Osteoblast (primary cell): Measurements from ENCODE around the gene MAML2. TPM values are rescaled to one million over a fixed set of nuclear protein-coding genes. Genes with fewer than 3 reads are reported as not detected.

Source experiments
- DNase-seq: peaks from one replicate; pipeline ENCODE4 v3.0.0; 2011; ENCODE audit warnings: low spot score, mixed read lengths; ENCODE audit not compliant: insufficient read length; ENCODE audit errors: missing footprints
- H2AFZ ChIP-seq: 2 replicates; pipeline ENCODE4 v1.6.0; 2011; ENCODE audit warnings: mild to moderate bottlenecking, low read length
- H3K27ac ChIP-seq: 2 replicates; pipeline ENCODE4 v1.5.1; 2011; ENCODE audit warnings: mild to moderate bottlenecking, low read depth, low read length, moderate library complexity
- H3K27me3 ChIP-seq: 2 replicates; pipeline ENCODE4 v1.6.0; 2012; ENCODE audit warnings: mild to moderate bottlenecking, control low read depth, inconsistent platforms, low read length, moderate library complexity; ENCODE audit not compliant: insufficient read depth
- H3K36me3 ChIP-seq: 2 replicates; pipeline ENCODE4 v1.5.1; 2011; ENCODE audit warnings: mild to moderate bottlenecking, low read length, control low read depth, moderate library complexity; ENCODE audit not compliant: insufficient read depth
- H3K4me1 ChIP-seq: 2 replicates; pipeline ENCODE4 v1.5.1; 2011; ENCODE audit warnings: mild to moderate bottlenecking, low read length, control low read depth, moderate library complexity; ENCODE audit not compliant: insufficient read depth
- H3K4me2 ChIP-seq: 2 replicates; pipeline ENCODE4 v1.6.0; 2011; ENCODE audit warnings: mild to moderate bottlenecking, low read length; ENCODE audit not compliant: insufficient read depth
- H3K4me3 ChIP-seq: fragments of 200-600 bp; sonication (generic); 3 replicates; pipeline ENCODE4 v1.5.1; 2012; ENCODE audit warnings: mild to moderate bottlenecking, low read length, inconsistent platforms; ENCODE audit not compliant: insufficient read depth
- H3K79me2 ChIP-seq: 2 replicates; pipeline ENCODE4 v1.6.0; 2012; ENCODE audit warnings: mild to moderate bottlenecking, low read length, control low read depth, inconsistent platforms; ENCODE audit not compliant: insufficient read depth
- H3K9me3 ChIP-seq: 2 replicates; pipeline ENCODE4 v1.5.1; 2011; ENCODE audit warnings: low read depth, low read length, control low read depth
- H4K20me1 ChIP-seq: 2 replicates; pipeline ENCODE4 v1.6.0; 2012; ENCODE audit warnings: mild to moderate bottlenecking, low read length, control low read depth; ENCODE audit not compliant: insufficient read depth
- CTCF ChIP-seq: IDR thresholded peaks from 2 replicates; pipeline ENCODE4 v1.5.1; 2011; ENCODE audit warnings: mild to moderate bottlenecking, low read depth, low read length, moderate library complexity; ENCODE audit errors: extremely low read depth
- total RNA-seq: library from RNA; depleted of rRNA; stranded (reverse); fragments of >200 nt; gene quantifications from 2 replicates; pipeline ENCODE4 v1.2.3, GENCODE V29; 2012

Gene MAML2
- total RNA-seq, 1 donor, result 17.4 TPM

- no peak for DNase-seq
- no peak overlapping the region for H2AFZ ChIP-seq
- H3K4me2 ChIP-seq, result no peak overlapping the region
- H3K27ac ChIP-seq, result no peak overlapping the region
- peaks cover 66% of the 10 kb centered on the region for H3K4me1 ChIP-seq
- H3K9me3 ChIP-seq, result no peaks in the 10 kb centered on the region
- TF ChIP-seq CTCF, result no peak
- H3K27me3 ChIP-seq, result no peaks in the 10 kb centered on the region
- H3K79me2 ChIP-seq, result peaks cover 100% of the 10 kb centered on the region
- peaks cover 7% of the 10 kb centered on the region for H3K36me3 ChIP-seq
- no peak overlapping the region for H3K4me3 ChIP-seq
- peaks cover 24% of the 10 kb centered on the region for H4K20me1 ChIP-seq
Measured at GRCh38 chr11:96335388-96335787, 7.6 kb downstream of the MAML2 start.

GRCh38 chr11:96334219-96334618, 8.8 kb downstream of the MAML2 start:
- Histone ChIP-seq H3K27ac (peak overlapping the region; percentile 10), H3K79me2 (peaks cover 100% of the 10 kb centered on the region), H3K9me3 (no peaks in the 10 kb centered on the region), H2AFZ (no peak overlapping the region), H3K4me1 (peaks cover 66% of the 10 kb centered on the region), H3K27me3 (no peaks in the 10 kb centered on the region), H4K20me1 (peaks cover 21% of the 10 kb centered on the region), H3K36me3 (peaks cover 8% of the 10 kb centered on the region), H3K4me2 (no peak overlapping the region), H3K4me3 (no peak overlapping the region)
- TF ChIP-seq CTCF, result no peak
- DNase-seq, result no peak

- peak overlapping the region; percentile 70 for H3K27ac ChIP-seq
Measured at GRCh38 chr11:96333191-96333719, 9.7 kb downstream of the MAML2 start.

More at GRCh38 chr11:96333191-96333719, 9.7 kb downstream of the MAML2 start:
- no peaks in the 10 kb centered on the region for H3K9me3 ChIP-seq
- no peak overlapping the region for H2AFZ ChIP-seq
- H3K4me2 ChIP-seq, result peak overlapping the region; percentile 59
- peaks cover 8% of the 10 kb centered on the region for H3K36me3 ChIP-seq
- no peaks in the 10 kb centered on the region for H3K27me3 ChIP-seq
- peaks cover 21% of the 10 kb centered on the region for H4K20me1 ChIP-seq
- peaks cover 63% of the 10 kb centered on the region for H3K4me1 ChIP-seq
- TF ChIP-seq CTCF, result no peak
- no peak overlapping the region for H3K4me3 ChIP-seq
- DNase-seq, result no peak
- H3K79me2 ChIP-seq, result peaks cover 99% of the 10 kb centered on the region
